ENCODE results near the gene USH2A.

USH2A gene

GRCh38 chr1:216281757-216282156, 141.5 kb downstream of the USH2A start:
- DNase-seq: no peak

GRCh38 chr1:216270086-216270773, 153.0 kb downstream of the USH2A start:
- no peak for DNase-seq

GRCh38 chr1:216261631-216262030, 161.6 kb downstream of the USH2A start:
- no peak for DNase-seq

- DNase-seq: no peak
Measured at GRCh38 chr1:216258856-216259255, 164.4 kb downstream of the USH2A start.

- no peak for DNase-seq
Measured at GRCh38 chr1:216258386-216258785, 164.9 kb downstream of the USH2A start.

GRCh38 chr1:216250861-216251260, 172.4 kb downstream of the USH2A start:
- DNase-seq: no peak

GRCh38 chr1:216248628-216249027, 174.6 kb downstream of the USH2A start:
- DNase-seq: no peak

- DNase-seq: no peak
Measured at GRCh38 chr1:216247937-216248336, 175.3 kb downstream of the USH2A start.

- no peak for DNase-seq
Measured at GRCh38 chr1:216246577-216247203, 176.6 kb downstream of the USH2A start.

GRCh38 chr1:216238844-216239243, 184.4 kb downstream of the USH2A start:
- DNase-seq: no peak

GRCh38 chr1:216237927-216238542, 185.2 kb downstream of the USH2A start:
- no peak for DNase-seq

GRCh38 chr1:216224233-216224632, 199.0 kb downstream of the USH2A start:
- no peak for DNase-seq

GRCh38 chr1:216223486-216223885, 199.8 kb downstream of the USH2A start:
- DNase-seq: no peak

- no peak for DNase-seq
Measured at GRCh38 chr1:216222288-216222687, 201.0 kb downstream of the USH2A start.

- DNase-seq: no peak
Measured at GRCh38 chr1:216221260-216221700, 202.0 kb downstream of the USH2A start.

- no peak for DNase-seq
Measured at GRCh38 chr1:216216305-216216704, 206.9 kb downstream of the USH2A start.

GRCh38 chr1:216215169-216215568, 208.1 kb downstream of the USH2A start:
- no peak for DNase-seq

- no peak for DNase-seq
Measured at GRCh38 chr1:216212826-216213225, 210.4 kb downstream of the USH2A start.

- no peak for DNase-seq
Measured at GRCh38 chr1:216210081-216210480, 213.2 kb downstream of the USH2A start.

GRCh38 chr1:216209125-216209524, 214.1 kb downstream of the USH2A start:
- no peak for DNase-seq

GRCh38 chr1:216207154-216207553, 216.1 kb downstream of the USH2A start:
- no peak for DNase-seq

GRCh38 chr1:216205176-216205575, 218.1 kb downstream of the USH2A start:
- DNase-seq: no peak

GRCh38 chr1:216201946-216202345, 221.3 kb downstream of the USH2A start:
- no peak for DNase-seq

- no peak for DNase-seq
Measured at GRCh38 chr1:216200941-216201340, 222.3 kb downstream of the USH2A start.

Measured in activated CD4-positive, alpha-beta T cell treated with anti-CD3 and anti-CD28 coated beads, Interleukin-2, amount 50 U/mL, for 48 hours (primary cell).